NCI-H2171 (cell line): ENCODE measurements around the gene RCOR1.
"Not testable (repeated sequence)": the region's sequence is repeated elsewhere in the genome, so short reads cannot be mapped to it uniquely, and the experiment has no call there.

Experiments
- DNase-seq: peaks from one replicate; lab custom pipeline; 2025; lab: John Stamatoyannopoulos, UW

RCOR1 gene

DNA sequence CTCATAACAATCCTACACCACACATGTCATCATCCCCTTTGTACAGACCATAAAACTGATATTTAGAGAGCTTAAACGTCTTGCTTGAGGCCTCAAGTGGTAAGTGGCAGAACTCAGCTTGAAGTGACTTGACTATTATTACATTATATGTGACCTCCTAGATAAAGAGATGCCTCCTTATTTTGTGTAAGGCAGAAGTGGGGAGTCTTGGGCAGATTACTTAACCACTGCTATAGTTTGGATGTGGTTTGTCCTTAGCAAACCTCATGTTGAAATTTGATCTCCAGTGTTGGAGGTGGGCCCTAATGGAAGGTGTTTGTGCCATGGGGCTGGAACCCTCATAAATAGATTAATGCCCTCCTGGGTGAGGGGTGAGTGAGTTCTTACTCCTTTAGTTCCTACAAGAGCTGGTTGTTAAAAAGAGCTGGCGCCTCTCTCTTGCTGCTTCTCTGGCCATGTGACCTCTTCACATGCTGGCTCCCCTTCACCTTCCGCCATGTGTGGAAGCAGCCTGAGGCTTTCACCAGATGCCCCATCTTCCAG is 37.4 kb downstream of the RCOR1 start:
- peak; percentile 59 for DNase-seq

DNA sequence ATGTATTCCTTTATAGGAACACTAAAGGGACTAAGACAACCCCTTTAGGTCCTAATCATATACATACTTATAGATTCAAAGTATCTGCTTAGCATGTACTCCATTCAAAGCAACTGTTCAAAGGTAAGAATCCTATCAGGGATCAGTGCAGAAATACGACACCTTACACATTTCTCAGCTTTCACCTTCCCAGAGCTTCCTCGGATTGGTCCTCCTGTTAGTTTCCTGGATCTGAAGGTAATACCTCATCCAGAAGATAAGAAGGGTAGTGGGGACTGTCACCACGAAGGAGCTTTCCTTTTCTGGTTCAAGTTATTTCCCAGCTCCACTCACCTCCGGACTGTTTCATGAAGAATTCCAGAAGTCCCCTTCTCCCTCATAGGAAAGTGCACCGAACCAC is 38.0 kb downstream of the RCOR1 start:
- peak; percentile 48 for DNase-seq

DNA sequence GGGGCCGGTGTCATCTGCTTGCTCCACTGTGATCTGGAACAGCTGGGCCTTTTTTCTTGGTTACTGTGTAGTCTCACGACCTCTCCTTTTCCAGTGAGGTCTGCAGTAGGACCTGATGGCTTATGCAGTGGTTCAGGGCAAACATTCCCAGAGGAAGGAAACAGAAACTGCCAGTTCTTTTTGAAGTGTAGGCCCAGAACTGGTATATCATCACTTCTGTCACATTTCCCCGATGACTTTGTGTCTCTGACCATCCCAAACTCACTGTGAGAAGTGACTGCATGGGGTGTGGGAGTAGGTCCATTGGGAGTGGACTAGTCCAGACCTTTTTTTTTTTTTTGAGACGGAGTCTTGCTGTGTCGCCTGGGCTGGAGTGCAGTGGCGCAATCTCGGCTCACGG is 38.4 kb downstream of the RCOR1 start:
- no peak for DNase-seq

DNA sequence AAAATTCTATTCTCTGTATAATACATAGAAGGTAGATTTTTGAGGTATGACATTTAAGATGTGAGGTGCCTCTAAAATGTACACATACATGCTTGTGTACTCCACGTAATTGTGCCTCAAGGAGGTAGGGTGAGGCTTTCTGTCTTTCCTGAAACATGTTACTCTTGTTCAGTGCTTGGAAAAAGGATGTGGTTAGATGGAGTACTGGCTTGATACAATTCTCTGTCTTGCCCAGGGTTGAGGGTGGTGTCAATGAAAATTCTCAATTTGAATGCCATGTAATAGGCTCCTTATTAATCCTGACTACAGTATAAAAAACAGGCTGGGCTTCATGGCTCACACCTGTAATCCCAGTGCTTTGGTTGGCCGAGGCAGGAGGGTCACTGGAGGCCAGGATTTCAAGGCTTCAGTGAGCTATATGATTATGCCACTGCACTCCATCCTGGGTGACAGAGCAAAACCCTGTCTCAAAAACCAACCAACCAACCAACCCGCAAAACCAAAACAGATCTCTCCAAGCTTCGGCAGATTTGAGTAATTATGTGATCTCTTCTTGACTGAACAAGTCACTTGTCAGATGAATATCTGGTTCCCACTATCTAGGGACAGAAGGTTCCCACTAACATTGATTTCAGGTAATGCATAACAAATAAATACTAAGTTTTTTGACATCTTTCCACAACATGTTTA is 41.6 kb downstream of the RCOR1 start:
- no peak for DNase-seq

DNA sequence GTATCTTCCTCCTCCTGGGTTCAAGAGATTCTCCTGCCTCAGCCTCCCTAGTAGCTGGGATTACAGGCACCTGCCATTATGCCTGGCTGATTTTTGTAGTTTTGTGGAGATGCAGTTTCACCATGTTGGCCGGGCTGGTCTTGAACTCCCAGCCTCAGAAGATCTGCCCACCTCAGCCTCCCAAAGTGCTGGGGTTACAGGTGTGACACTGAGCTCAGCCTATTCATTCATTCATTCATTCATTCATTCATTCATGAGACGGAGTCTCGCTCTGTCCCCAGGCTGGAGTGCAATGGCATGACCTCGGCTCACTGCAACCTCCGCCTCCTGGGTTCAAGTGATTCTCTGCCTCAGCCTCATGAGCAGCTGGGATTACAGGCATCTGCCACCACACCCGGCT is 47.2 kb downstream of the RCOR1 start:
- DNase-seq = not testable (repeated sequence)

DNA sequence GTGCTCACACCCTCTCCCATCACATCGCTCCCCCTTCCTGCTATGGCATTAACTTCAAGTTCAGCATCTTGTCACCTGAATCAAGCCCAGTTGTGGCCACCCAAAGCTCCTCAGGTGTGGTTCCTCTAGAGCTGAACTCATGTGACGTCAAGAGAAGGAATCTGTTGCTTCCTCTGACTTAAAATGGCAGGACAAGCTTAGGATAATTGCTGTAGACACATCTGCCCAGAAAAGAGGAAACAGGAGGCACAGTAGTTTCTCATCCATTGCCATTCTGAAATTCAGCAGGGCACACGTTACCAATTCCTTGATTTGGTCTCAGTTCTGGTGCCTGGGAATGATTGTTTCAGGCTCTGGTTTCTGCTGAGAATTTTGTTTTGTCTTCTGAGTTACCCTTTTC is 52.1 kb downstream of the RCOR1 start:
- no peak for DNase-seq

DNA sequence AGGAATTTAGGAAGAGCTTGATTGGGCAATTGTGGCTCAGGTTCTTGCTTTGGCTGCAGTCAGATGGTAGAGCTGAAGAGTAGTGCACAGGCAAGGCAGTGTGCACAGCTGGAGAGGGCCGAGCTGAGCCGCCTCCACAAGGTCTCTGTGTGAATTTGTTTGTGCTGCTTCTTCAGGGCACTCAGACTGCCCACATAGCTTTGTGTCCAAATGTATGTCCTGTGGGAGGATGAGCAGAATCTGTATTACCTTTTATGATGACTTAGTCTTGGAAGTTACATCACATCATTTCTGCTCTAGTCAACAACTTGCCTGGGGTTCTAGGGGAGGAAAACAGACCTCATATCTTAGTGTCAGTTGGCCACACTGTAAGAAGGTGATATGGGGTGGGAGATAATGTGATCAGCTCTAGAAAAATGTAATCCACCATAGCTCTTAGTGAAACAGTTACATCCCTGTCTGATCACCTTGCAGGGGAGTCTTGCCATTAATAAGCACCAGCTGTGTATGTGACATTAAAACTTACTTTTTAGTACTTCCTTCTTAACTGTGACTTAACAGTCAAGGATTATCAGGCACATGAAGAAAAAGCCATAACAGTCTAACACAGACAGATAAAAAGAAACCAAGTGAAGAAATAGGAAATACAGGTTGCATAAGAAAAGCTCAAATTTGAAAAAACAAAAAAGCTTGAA is 53.4 kb downstream of the RCOR1 start:
- DNase-seq = no peak

DNA sequence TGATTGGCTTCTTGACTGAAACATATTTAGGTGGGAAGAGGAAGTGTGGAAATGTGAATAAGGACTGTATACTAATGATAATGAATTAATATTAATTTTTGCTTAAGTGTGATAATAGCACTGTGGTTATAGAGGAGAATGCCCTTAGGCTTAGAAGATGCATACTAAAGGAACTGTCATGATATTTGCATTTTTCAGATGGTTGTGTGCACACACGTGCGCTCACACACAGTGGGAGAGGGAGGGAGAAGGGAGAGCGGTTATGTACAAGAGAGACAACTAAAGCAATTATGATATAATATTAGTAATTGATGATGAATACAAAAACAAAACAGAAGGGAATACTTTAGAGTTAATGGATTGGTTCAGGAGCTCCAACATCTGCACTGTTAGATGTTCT is 54.2 kb downstream of the RCOR1 start:
- DNase-seq = no peak

DNA sequence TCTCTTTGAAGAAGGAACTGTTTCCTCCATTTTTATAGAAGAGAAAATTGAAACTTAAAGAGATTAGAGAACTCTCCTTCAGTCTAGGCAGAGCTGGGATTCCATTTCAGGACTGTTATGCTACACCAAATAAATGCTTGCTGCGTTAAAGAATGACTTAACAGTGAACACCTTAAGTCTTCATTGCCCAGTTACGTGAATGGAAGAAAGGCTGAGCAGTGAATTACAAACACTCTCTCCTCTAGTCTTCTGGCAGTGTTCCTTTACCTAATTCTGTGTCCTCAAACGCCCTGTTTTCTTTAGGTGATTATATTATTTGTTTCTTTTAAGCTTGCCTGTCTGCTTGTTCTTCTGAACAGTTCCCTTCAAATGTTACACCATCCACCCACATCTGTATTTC is 59.7 kb downstream of the RCOR1 start:
- no peak for DNase-seq

DNA sequence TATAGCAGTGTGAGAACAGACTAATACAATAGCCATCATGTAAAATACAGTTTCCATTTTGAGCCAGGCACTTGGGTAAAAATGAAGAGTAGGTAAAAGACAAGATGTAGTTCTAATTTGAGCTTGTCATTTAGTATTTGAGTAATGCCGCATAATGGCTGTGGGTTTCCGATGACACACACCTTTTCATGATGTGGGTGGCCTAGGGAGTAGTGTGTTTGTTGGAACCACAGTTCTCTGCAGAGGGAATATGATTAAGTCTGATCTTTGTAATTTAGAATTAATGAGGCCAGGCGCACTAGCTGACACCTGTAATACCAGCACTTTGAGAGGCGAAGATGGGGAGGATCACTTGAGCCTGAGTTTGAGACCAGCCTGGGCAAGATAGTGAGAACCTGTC is 61.8 kb downstream of the RCOR1 start:
- DNase-seq = no peak

DNA sequence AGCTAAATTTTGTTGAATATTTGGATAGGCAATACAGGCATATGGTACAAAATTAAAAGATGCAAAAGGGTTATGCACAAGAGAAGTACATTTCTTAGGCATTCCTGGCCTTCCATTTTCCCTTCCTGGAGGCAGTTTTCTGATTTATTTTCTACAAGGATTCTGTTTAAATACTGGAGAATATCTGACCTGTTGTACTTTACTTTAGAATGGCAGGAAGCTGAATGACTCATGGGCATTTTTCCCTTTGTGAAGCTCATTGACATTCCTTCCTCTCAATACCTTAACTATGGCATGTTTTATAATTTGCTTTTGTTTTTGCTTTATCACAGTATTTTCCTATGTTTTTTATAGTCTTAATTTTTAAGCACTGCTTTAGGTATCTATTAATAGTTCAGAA is 62.7 kb downstream of the RCOR1 start:
- no peak for DNase-seq

DNA sequence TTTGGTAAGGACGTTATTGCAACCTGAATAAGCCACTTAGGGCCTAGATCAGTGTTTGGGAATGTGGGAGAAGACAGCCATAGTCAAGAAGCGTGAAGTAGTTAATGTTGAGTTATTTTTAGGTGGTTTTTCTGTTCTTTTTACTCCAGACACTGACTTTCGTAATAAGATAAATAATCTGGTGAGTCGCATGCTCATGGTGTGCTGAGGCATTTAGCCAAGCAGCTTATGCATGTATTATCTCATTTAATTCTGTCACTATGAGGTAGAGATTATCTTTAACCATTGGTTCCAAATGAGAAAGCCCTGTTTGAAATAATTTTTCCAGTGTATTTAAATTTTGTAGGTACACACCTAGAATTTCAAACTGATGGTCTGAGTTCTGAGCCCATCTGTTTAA is 67.3 kb downstream of the RCOR1 start:
- no peak for DNase-seq

DNA sequence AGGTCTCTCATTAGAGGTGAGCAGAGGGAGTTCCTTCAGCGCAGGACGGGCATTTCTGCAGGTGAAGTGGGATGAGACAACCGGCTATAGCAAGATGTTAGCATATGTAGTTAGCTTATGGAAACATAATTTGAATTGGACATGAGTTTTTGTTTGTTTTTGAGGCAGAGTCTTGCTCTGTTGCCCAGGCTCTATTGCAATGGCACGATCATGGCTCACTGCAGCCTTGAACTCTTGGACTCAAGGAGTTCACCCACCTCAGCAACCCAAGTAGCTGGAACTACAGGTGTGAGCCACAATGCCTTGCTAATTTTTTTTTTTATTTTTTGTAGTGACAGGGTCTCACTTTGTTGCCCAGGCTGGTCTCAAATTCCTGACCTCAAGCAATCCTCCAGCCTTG is 69.2 kb downstream of the RCOR1 start:
- no peak for DNase-seq

DNA sequence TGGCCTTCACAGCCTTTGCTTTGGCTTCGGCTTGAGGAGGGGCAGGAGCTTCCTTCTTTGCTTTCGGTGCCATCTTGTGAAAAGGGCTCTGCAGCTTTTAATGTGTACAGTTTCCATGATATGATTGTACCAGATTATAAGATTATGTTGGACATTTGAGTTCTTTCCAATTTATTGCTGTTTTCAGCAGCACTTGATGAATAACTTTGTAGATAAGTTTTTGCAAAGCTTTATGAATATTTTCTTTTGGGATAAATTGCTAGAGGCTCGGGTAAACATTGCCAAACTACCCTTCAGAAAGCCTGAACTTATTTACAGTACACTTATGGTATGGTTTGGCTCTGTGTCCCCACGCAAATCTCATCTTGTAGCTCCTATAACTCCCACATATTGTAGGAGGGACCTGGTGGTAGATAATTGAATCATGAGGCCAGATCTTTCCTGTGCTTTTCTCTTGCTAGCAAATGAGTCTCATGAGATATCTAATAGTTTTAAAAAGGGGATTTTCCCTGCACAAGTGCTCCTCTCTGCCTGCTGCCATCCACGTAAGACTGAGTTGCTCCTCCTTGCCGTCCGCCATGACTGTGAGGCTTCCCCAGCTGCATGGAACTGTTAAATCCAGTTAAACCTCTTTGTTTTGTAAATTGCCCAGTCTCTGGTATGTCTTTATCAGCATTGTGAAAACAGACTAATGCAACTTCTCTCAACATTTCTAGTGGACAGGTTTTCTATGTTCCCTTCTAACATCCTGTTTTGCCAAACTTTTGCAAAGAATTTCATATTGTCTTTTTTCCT is 70.4 kb downstream of the RCOR1 start:
- DNase-seq = no peak

DNA sequence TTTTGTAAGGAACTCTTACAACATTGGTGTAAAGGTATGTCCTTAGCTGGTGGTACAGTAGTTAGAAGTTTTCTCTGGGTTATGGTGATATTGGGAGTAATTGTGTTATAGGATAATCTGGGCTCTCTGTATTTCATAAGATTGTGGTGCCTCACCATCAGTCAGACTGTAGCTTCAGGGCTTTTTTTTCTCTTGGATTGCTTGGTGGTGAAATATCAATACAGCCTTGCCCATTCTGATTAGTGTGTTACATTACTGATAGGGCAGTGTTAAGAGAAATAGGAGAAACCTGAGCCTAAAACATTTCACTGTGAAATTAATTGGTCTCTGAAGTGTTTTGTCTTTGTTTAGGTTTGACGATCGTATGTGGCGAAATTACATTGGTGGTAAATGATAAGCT is 71.0 kb downstream of the RCOR1 start:
- no peak for DNase-seq

DNA sequence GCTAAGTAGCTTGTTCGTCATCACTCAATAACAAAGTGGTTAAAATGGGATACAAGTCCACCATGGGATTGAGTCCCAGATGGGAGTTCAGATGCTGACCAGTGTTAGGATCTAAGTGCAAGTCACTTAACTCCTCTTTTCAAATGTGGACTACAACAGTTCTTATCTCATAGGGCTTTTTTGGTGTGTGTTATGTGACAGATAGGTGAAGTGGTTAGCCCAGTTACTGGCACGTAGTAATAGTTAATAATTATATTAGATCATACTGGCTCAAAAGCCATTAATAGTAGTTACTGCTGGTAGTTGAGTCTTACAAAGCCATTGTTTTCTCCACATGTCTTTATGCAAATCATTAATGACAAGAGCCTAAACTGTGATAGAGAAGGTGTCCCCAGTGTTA is 73.2 kb downstream of the RCOR1 start:
- DNase-seq = no peak

DNA sequence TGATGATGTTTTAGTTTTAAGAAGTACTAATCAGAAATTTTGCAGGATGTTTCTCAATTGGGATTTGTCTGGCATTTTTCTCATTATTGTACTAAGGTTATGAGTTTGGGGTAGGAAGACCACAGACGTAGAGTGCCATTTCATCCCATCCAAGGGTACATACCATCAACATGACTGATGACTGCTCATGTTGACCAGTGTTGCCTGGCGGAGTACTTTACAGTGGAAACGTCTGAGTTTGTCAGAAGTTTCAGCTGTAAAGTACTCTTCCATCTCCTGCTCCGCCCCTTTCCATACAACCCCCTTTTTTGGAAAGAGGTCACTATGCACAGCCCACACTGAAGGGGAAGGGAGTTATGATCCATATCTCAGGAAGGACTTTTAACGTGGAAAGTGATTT is 74.2 kb downstream of the RCOR1 start:
- DNase-seq = no peak

DNA sequence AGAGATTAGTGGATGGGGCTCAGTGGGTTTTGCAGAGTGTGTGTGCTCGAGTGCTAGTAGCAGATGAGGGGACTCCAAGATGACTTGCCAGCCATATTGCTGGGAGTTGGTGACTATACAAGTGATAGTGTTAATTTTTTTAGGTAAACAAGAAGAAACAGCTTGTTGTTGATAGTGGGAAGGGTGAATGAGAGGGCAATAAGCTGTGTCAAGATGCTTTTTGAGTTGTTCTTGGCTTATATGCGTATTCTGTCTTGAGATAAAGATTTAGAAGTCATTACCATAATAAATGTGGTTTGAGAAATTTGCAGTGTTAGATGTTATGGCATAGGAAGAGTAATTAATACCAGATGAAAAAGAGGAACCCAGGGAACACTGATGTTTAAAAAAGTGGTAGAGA is 75.3 kb downstream of the RCOR1 start:
- DNase-seq = no peak

DNA sequence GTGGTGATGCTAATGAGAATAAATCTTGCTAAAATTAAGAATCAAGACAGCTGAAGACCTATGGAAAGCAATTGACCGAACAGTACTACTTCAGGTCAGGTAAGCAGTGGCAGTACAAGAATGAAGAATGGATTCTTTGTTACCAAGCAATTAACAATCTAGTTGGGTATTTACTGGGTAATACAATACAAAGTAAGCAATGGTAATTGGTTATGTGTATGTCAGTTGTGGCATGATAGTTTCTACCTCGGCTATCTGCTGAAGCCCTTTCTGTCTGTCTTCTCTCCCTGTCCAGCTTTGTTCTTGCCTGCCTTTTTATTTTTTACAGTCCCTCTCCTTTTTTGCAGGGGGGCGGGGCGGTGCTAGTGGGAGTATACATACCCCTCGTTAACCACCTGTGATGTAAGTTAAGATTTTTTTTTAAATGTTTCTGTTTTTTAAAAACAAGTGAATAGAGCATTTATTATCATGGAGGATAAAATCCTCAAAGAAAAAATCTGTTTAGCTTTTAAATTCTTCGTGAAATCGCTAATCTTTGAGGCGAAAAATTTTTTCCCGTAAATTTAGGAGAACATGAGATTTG is 75.9 kb downstream of the RCOR1 start:
- DNase-seq = no peak

DNA sequence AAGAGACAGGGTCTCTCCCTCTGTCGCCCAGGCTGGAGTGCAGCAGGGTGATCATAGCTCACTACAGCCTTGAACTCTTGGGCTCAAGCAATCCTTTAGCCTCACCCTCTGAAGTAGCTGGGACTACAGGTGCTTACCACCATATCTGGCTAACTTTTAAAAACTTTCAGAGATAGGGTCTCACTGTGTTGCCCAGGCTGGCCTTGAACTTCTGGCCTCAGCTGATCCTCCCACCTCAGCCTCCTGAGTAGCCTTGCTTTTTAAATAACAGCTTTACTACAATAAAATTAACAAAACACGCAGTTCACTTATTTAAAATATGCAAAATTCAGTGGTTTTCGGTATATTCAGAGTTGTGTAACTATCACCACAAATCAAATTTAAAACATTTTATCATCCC is 79.0 kb downstream of the RCOR1 start:
- no peak for DNase-seq

DNA sequence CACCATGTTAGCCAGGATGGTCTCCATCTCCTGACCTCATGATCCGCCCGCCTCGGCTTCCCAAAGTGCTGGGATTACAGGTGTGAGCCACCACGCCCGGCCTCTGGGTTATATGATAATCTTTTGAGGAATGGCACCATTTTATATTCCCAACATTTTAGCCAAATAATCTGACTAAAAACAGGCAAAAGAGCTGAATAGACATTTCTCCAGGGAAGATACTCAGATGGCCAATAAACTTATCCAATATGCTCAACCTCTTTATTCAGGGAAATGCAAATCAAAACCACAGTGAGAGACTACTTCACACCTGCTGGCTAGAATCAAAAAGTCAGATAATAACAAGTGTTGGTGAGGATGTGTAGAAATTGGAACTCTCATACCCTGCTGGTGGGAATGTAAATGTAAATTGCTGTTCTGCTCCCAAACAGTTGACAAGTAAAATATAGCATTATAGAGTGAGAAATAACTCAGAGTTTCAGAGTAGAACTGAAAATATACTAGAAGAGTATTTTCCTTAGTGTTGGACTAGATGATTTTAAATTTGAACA is 80.0 kb downstream of the RCOR1 start:
- DNase-seq = no peak

DNA sequence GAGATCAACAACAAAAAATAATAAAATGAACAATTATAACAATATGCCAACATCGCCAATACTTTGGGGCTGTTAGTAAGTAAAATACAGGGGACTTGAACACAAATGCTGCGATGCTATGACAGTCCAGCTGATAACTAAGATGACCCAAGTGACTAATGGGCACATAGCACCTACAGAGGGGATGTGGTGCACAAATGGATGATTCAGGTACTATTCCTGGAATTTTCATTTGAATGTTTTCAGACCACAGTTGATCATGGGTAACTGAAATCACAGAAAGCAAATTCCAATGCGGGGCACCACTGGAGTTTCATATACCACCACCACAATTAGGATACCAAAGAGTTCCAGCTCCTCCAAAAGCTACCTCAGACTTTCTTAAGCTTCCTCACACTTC is 82.9 kb downstream of the RCOR1 start:
- DNase-seq = no peak
